Fibroblast of villous mesenchyme (primary cell): ENCODE data around the gene TCP11. TPM values are rescaled to one million over a fixed set of nuclear protein-coding genes. Genes with fewer than 3 reads are reported as not detected.

Experiments
- DNase-seq: peaks from one replicate; pipeline ENCODE4 v3.0.0-alpha.2; 2010; ENCODE audit warnings: low read depth
- H3K4me3 ChIP-seq: 2 replicates; pipeline ENCODE4 v1.5.1; 2011; ENCODE audit warnings: low read depth, mild to moderate bottlenecking, low read length
- CTCF ChIP-seq: IDR thresholded peaks from 2 replicates; pipeline ENCODE4 v1.5.1; 2012; ENCODE audit warnings: low read depth, mild to moderate bottlenecking, low read length; ENCODE audit not compliant: insufficient read depth
- total RNA-seq: library from RNA; depleted of rRNA; stranded (reverse); fragments of >200 nt; gene quantifications from 2 replicates; pipeline ENCODE4 v1.2.3, GENCODE V29; 2012

Gene TCP11
- total RNA-seq, 1 donor, result not detected

- DNase-seq, result no peak
- H3K4me3 ChIP-seq, result no peak overlapping the region
- TF ChIP-seq CTCF, result no peak
Observed at GRCh38 chr6:35086282-35086632, 54.9 kb downstream of the TCP11 start.

GRCh38 chr6:35085359-35086281, 55.5 kb downstream of the TCP11 start:
- no peak for TF ChIP-seq CTCF
- no peak for DNase-seq
- H3K4me3 ChIP-seq, result no peak overlapping the region

DNA sequence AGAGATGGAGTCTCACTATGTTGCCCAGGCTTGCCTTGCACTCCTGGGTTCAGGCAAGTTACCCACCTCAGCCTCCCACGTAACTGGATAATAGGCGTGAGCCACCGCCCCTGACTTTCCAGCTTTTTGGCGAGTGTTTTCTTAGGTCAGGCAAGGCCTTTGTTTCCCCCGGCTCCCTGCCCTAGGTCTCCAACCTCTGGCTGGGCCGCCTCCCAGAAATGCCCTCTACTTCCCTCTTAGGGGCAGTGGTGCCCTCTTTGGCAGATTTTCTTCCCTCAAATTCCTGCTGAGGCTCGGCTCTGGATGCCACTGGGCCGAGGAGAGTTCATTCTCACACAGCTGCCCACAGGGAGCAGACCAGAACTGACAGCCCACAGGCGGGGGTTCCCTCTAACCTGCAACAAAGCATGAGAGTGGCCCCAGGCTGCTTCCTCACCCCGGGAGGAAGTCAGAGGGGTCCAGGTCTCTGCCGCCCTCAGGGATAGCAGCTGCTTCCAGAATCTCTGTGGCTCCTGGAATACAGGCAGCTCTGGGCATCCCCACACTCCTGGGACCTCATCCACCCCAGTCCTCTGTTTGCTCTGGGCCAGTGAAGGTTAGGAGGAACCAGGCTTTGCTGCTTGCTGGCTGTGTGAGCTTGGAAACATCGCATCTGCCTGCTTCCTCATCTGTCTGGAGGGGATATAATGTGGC, 56.5 kb downstream of the TCP11 start:
- no peak for TF ChIP-seq CTCF
- H3K4me3 ChIP-seq, result no peak overlapping the region
- DNase-seq, result no peak

DNA sequence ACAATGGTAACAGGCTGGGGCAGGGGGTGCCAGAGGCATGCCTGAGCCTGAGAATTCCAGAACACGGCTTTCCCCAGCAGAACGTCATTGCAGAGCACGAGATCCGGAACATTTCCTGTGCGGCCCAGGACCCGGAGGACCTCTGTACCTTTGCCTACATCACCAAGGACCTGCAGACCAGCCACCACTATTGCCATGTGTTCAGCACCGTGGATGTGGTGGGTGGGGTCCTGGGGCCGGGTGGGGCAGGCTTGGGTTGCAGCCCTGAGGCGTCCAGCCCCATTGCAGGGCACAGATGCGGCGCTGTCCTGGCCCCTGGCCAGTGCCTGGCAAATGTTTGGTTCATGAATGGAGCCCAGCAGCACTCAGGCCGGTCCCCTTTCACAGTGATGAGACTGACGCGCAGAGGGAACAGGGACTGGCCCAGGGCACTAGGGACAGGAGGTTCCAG, 57.1 kb downstream of the TCP11 start:
- no peak overlapping the region for H3K4me3 ChIP-seq
- no peak for TF ChIP-seq CTCF
- no peak for DNase-seq

DNA sequence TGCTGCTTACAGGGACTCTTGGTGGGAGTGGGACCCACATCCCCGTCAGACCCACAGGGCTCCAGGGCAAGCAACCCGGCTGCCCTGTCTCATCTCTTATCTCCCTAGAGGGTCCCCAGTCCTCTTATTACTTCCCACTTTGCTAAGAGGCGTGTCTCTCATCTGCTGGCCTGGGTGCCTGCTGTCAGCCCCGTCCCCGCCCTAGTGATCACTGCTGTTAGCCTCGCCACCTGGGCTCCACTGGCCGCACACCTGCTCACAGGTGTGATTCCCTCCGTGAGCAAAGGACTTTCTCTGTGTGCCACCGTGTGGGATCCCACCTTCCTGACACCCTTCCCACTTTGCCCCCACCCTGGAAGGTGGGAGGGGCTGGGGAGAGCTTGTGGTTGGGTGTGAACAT, 57.6 kb downstream of the TCP11 start:
- no peak for TF ChIP-seq CTCF
- DNase-seq, result no peak
- H3K4me3 ChIP-seq, result no peak overlapping the region

DNA sequence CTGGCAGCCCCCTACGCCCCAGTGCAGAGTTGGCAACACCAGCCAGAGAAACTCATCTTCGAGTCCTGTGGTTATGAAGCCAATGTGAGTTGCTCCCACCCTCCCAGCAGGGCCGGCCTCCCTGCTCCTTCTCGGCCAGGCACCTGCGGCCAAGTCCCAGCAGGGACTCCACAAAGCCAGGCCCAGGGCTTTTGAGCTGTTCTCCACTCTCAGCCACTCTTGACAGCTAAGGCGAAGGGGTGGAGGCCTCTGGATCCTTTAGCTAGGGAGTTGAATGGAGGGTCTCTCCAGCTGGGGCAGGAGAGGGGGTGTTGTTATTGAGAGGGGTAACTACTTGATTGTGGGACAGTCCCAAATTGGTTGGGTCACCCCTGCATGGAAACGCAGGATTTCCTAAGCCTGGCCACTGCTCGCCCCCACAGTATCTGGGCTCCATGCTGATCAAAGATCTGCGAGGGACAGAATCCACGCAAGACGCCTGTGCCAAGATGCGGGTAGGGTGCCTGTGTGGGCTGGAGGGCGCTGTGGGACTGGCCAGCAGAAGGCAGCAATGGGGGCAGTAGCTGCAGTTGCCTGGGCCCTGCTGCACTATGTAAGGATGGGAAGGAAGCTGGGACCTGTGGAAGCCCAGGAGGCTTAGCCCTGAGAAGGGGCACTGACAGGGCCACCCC, 58.3 kb downstream of the TCP11 start:
- H3K4me3 ChIP-seq, result no peak overlapping the region
- TF ChIP-seq CTCF, result no peak
- no peak for DNase-seq
